ENCODE results near the gene ARFIP2. TPM values are rescaled to one million over a fixed set of nuclear protein-coding genes. Genes with fewer than 3 reads are reported as not detected.

Gene ARFIP2
- total RNA-seq, 1 experiment from 2014 or later = 55.1 TPM

DNA sequence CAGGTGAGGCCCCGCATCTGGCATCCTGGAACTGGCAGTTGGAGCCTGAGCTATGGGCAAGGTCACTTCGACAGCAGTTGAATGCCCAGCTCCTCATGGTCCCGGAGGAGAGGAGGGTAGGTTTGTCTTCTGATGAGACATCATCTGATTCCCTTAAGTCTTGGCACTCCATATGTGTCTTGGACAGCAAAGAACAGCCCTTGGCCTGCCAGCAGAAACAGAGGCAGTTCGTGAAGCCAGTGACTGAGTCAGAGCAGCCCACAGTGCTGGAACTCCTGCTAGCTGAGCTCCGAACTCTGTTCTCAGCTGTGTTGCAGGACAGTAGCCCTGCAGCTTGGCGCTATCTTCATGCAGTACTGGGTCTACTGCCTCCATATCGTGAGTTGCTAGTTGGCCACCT, 17.0 kb upstream of the ARFIP2 start:
- H3K4me2 ChIP-seq (ENCODE audit: insufficient read depth, insufficient read length, low read length) = no peak overlapping the region
- H3K79me2 ChIP-seq (ENCODE audit: insufficient read depth, low read length) = no peaks in the 10 kb centered on the region
- H4K5ac ChIP-seq (ENCODE audit: insufficient read length, low read depth, low read length) = no peak overlapping the region
- H3K23ac ChIP-seq (ENCODE audit: insufficient read length, low read depth, low read length) = no peak overlapping the region
- H2AFZ ChIP-seq (ENCODE audit: low read length) = no peak overlapping the region
- peaks cover 4 to 9% (median 8%) of the 10 kb centered on the region in 3 experiments; a peak in 4 of 7 replicates for H3K36me3 Mint-ChIP-seq (ENCODE audit: insufficient read depth in 1 of 3, low read depth in 3 of 3)
- H3K18ac ChIP-seq (ENCODE audit: insufficient read length, low read depth, low read length) = no peak overlapping the region
- H3K9me3 Mint-ChIP-seq = no peaks in the 10 kb centered on the region
- no peak overlapping the region for H3K27ac Mint-ChIP-seq
- no peak overlapping the region for H2BK20ac ChIP-seq (ENCODE audit: low read depth, low read length, poor library complexity, severe bottlenecking)
- H2BK15ac ChIP-seq (ENCODE audit: low read depth, low read length) = no peak overlapping the region
- no peak overlapping the region for H4K91ac ChIP-seq (ENCODE audit: insufficient read length, low read depth, low read length)
- H3K27me3 Mint-ChIP-seq (ENCODE audit: low read depth) = no peaks in the 10 kb centered on the region
- H2BK120ac ChIP-seq (ENCODE audit: low read depth, low read length, poor library complexity, severe bottlenecking) = no peak overlapping the region
- no peak overlapping the region for H3K27ac ChIP-seq (ENCODE audit: insufficient read length, low read depth, low read length)
- peaks cover 9 to 13% of the 10 kb centered on the region in 2 experiments for H3K4me1 Mint-ChIP-seq
- DNase-seq = no peak
- H3K27me3 ChIP-seq (ENCODE audit: insufficient read depth, low read length) = no peaks in the 10 kb centered on the region
- H3K4ac ChIP-seq (ENCODE audit: low read depth, low read length) = no peak overlapping the region
- H2BK12ac ChIP-seq (ENCODE audit: insufficient read length, low read depth, low read length) = no peak overlapping the region
- WGBS (ENCODE audit: extremely low coverage, insufficient read length, low lambda C conversion rate) = no CpG with 5 or more reads among the region's 7 CpGs
- H3K9me3 ChIP-seq (ENCODE audit: control insufficient read depth, low read depth, low read length) = no peaks in the 10 kb centered on the region
- H2BK5ac ChIP-seq (ENCODE audit: insufficient read length, low read length) = no peak overlapping the region
- H3T11ph ChIP-seq (ENCODE audit: low read length) = no peak overlapping the region
- no peak overlapping the region for H3K9ac ChIP-seq (ENCODE audit: extremely low read depth, insufficient read length, low read length)
- H2AK5ac ChIP-seq (ENCODE audit: insufficient read length, low read length) = no peak overlapping the region
- no peak overlapping the region for H4K8ac ChIP-seq (replicated peaks; ENCODE audit: insufficient read length, low read depth, low read length)
- H3K4me3 Mint-ChIP-seq = no peak overlapping the region
- TF ChIP-seq, protein P1, sequence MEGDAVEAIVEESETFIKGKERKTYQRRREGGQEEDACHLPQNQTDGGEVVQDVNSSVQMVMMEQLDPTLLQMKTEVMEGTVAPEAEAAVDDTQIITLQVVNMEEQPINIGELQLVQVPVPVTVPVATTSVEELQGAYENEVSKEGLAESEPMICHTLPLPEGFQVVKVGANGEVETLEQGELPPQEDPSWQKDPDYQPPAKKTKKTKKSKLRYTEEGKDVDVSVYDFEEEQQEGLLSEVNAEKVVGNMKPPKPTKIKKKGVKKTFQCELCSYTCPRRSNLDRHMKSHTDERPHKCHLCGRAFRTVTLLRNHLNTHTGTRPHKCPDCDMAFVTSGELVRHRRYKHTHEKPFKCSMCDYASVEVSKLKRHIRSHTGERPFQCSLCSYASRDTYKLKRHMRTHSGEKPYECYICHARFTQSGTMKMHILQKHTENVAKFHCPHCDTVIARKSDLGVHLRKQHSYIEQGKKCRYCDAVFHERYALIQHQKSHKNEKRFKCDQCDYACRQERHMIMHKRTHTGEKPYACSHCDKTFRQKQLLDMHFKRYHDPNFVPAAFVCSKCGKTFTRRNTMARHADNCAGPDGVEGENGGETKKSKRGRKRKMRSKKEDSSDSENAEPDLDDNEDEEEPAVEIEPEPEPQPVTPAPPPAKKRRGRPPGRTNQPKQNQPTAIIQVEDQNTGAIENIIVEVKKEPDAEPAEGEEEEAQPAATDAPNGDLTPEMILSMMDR (conservative IDR thresholded peaks at IDR 0.05) = no peak
- no peaks in the 10 kb centered on the region for H4K20me1 ChIP-seq (ENCODE audit: control insufficient read depth, insufficient read depth, insufficient read length)
- no peak overlapping the region for H3K14ac ChIP-seq (ENCODE audit: insufficient read depth, low read length)
- H3K4me1 ChIP-seq (ENCODE audit: insufficient read depth, low read length) = no peaks in the 10 kb centered on the region
- H3K79me1 ChIP-seq (ENCODE audit: insufficient read depth, low read depth, low read length, poor library complexity, severe bottlenecking) = no peaks in the 10 kb centered on the region
- H3K56ac ChIP-seq (ENCODE audit: insufficient read length, low read depth, low read length) = no peak overlapping the region
- H3K23me2 ChIP-seq (ENCODE audit: insufficient read length, low read depth, low read length, poor library complexity, severe bottlenecking) = no peaks in the 10 kb centered on the region

Measured in H9 (cell line).